Anterior cingulate cortex (tissue), 58 donors: ENCODE results near the gene PLCB1.

Source experiments
- DNase-seq, 58 donors: peaks; one replicate each; lab custom pipeline; 2025; lab: John Stamatoyannopoulos, UW

PLCB1 gene

GRCh38 chr20:8723296-8723695, 591.2 kb downstream of the PLCB1 start:
- no peak for DNase-seq

GRCh38 chr20:8724884-8725283, 592.8 kb downstream of the PLCB1 start:
- DNase-seq = no peak

- no peak for DNase-seq
These were observed 594.4 kb downstream of the PLCB1 start for GRCh38 chr20:8726460-8726859.

- DNase-seq = no peak
These were observed 602.9 kb downstream of the PLCB1 start for GRCh38 chr20:8735014-8735413.

GRCh38 chr20:8735674-8736073, 603.6 kb downstream of the PLCB1 start:
- DNase-seq = no peak

- DNase-seq = no peak
These were observed 608.2 kb downstream of the PLCB1 start for GRCh38 chr20:8740265-8740664.

GRCh38 chr20:8744228-8744844, 612.3 kb downstream of the PLCB1 start:
- DNase-seq = no peak

- no peak for DNase-seq
These were observed 617.0 kb downstream of the PLCB1 start for GRCh38 chr20:8749101-8749500.

- no peak for DNase-seq
These were observed 617.9 kb downstream of the PLCB1 start for GRCh38 chr20:8749986-8750385.

- no peak for DNase-seq
These were observed 623.5 kb downstream of the PLCB1 start for GRCh38 chr20:8755340-8756118.

- peak in 1 of 58 donors; percentile 11 for DNase-seq
These were observed 624.3 kb downstream of the PLCB1 start for GRCh38 chr20:8756410-8756809.

- DNase-seq = no peak
These were observed 625.1 kb downstream of the PLCB1 start for GRCh38 chr20:8757146-8757545.

- DNase-seq = peak in 27 of 58 donors; percentile 1 to 61 (median 22)
These were observed 632.4 kb downstream of the PLCB1 start for GRCh38 chr20:8764344-8764962.

- no peak for DNase-seq
These were observed 634.9 kb downstream of the PLCB1 start for GRCh38 chr20:8766868-8767390.

GRCh38 chr20:8774412-8774811, 642.3 kb downstream of the PLCB1 start:
- DNase-seq = no peak

- no peak for DNase-seq
These were observed 645.8 kb downstream of the PLCB1 start for GRCh38 chr20:8777911-8778310.

GRCh38 chr20:8778387-8778786, 646.3 kb downstream of the PLCB1 start:
- peak in 1 of 58 donors; percentile 27 for DNase-seq

- peak in 2 of 58 donors; percentile 13 to 15 for DNase-seq
These were observed 648.8 kb downstream of the PLCB1 start for GRCh38 chr20:8780915-8781314.

- DNase-seq = no peak
These were observed 650.7 kb downstream of the PLCB1 start for GRCh38 chr20:8782804-8783203.

- DNase-seq = no peak
These were observed 651.7 kb downstream of the PLCB1 start for GRCh38 chr20:8783734-8784133.

- no peak for DNase-seq
These were observed 654.3 kb downstream of the PLCB1 start for GRCh38 chr20:8786383-8786782.
